B cell (primary cell): Measurements from ENCODE around the gene TBC1D22A. TPM values are rescaled to one million over a fixed set of nuclear protein-coding genes. Genes with fewer than 3 reads are reported as not detected.

ENCODE experiments used
- ATAC-seq: fragments of 200-7000 bp; cut with Tn5 transposase; one replicate; pipeline ENCODE4 v1.10.0; 2021; ENCODE audit warnings: low read depth, mild to moderate bottlenecking, moderate number of reproducible peaks, moderate library complexity
- CTCF ChIA-PET: fragments of 350-600 bp; sonication (Branson Sonifier 250); formaldehyde crosslinking; loops from one replicate; lab custom pipeline; 2021; ENCODE audit warnings: antibody characterized with exemption, inconsistent platforms; lab: Charles Lee
- POLR2A ChIA-PET: fragments of 350-600 bp; sonication (Branson Sonifier 250); formaldehyde crosslinking; loops from one replicate; lab custom pipeline; 2021; ENCODE audit warnings: antibody characterized with exemption; lab: Charles Lee
- DNase-seq: peaks from one replicate; pipeline ENCODE4 v3.0.0; 2013
- H2AFZ ChIP-seq: 2 replicates; pipeline ENCODE4 v1.6.1; 2012; ENCODE audit warnings: mild to moderate bottlenecking, low read depth, low read length; ENCODE audit not compliant: insufficient read depth, poor library complexity, severe bottlenecking
- H3K27ac ChIP-seq, 2 donors: 1 replicate in 1 of 2; 2 replicates in 1 of 2; pipeline ENCODE4 v1.5.1; 2012 to 2013; ENCODE audit warnings: low read length in 2 of 2, mild to moderate bottlenecking in 2 of 2, moderate library complexity in 1 of 2
- H3K27me3 ChIP-seq, 4 experiments: fragments of 200-600 bp in 1 of 4; sonication (generic) in 1 of 4; replicated peaks in 1 of 4; 1 replicate in 2 of 4; 2 replicates in 2 of 4; pipeline versions ENCODE4 v1.6.1 to v1.7.0; 2013 to 2016; ENCODE audit warnings: low read length in 3 of 4, mild to moderate bottlenecking in 2 of 4, mixed read lengths in 1 of 4, moderate library complexity in 1 of 4; ENCODE audit not compliant: insufficient read depth in 4 of 4, control insufficient read depth in 3 of 4; ENCODE audit errors: control extremely low read depth in 1 of 4
- H3K36me3 ChIP-seq, 2 experiments: replicated peaks in 1 of 2; 1 replicate in 1 of 2; 2 replicates in 1 of 2; pipeline versions ENCODE4 v1.6.1 to v1.7.1; 2013; ENCODE audit warnings: low read length in 1 of 2; ENCODE audit not compliant: insufficient read depth in 2 of 2, control insufficient read depth in 1 of 2; ENCODE audit errors: control extremely low read depth in 1 of 2, extremely low read depth in 1 of 2
- H3K4me1 ChIP-seq, 2 donors: fragments of 200-600 bp in 1 of 2; sonication (generic) in 1 of 2; 1 replicate in 1 of 2; 2 replicates in 1 of 2; pipeline versions ENCODE4 v1.5.1 to v1.6.1; 2013 to 2017; ENCODE audit warnings: low read length in 2 of 2; ENCODE audit not compliant: control insufficient read depth in 2 of 2, insufficient read depth in 2 of 2
- H3K4me2 ChIP-seq: replicated peaks from 2 replicates; pipeline ENCODE3; 2012; ENCODE audit warnings: mild to moderate bottlenecking, low read depth, low read length; ENCODE audit not compliant: poor library complexity, severe bottlenecking
- H3K4me3 ChIP-seq, 5 experiments: fragments of 200-600 bp in 1 of 5; sonication (generic) in 1 of 5; 1 replicate in 3 of 5; 2 replicates in 2 of 5; pipeline versions ENCODE4 v1.5.1 to v1.7.0; 2011 to 2016; ENCODE audit warnings: low read length in 4 of 5, mild to moderate bottlenecking in 4 of 5, low read depth in 2 of 5, control low read depth in 1 of 5, moderate library complexity in 1 of 5; ENCODE audit not compliant: insufficient read depth in 1 of 5; ENCODE audit errors: control extremely low read depth in 1 of 5, extremely low read depth in 1 of 5
- H3K79me2 ChIP-seq: fragments of 200-600 bp; sonication (generic); one replicate; pipeline ENCODE4 v1.6.0; 2016; ENCODE audit warnings: low read length; ENCODE audit not compliant: control insufficient read depth, insufficient read depth
- H3K9ac ChIP-seq: fragments of 200-600 bp; sonication (generic); 2 replicates; pipeline ENCODE4 v1.6.1; 2017; ENCODE audit warnings: mild to moderate bottlenecking, low read length, moderate library complexity
- H3K9me3 ChIP-seq, 3 donors: one replicate each; pipeline versions ENCODE4 v1.6.1 to v1.7.1; 2013; ENCODE audit warnings: low read length in 2 of 3; ENCODE audit not compliant: control insufficient read depth in 2 of 3, insufficient read depth in 1 of 3; ENCODE audit errors: control extremely low read depth in 1 of 3
- H4K20me1 ChIP-seq: 2 replicates; pipeline ENCODE4 v1.6.0; 2012; ENCODE audit warnings: mild to moderate bottlenecking, low read length; ENCODE audit not compliant: insufficient read depth, control insufficient read depth, poor library complexity, severe bottlenecking
- H3K27ac Mint-ChIP-seq: one replicate; pipeline ENCODE4 v1.8.0; 2021; ENCODE audit warnings: mixed read lengths
- H3K27me3 Mint-ChIP-seq: one replicate; pipeline ENCODE4 v1.8.0; 2021; ENCODE audit warnings: mixed read lengths
- H3K4me1 Mint-ChIP-seq: one replicate; pipeline ENCODE4 v1.8.0; 2021; ENCODE audit warnings: mixed read lengths
- H3K4me3 Mint-ChIP-seq: one replicate; pipeline ENCODE4 v1.8.0; 2021; ENCODE audit warnings: mixed read lengths
- H3K9me3 Mint-ChIP-seq: one replicate; pipeline ENCODE4 v1.8.0; 2022; ENCODE audit warnings: mixed read lengths; ENCODE audit not compliant: insufficient read depth
- CTCF ChIP-seq: fragments of 200-600 bp; IDR thresholded peaks from one replicate; pipeline ENCODE4 v1.8.0; 2022; ENCODE audit warnings: antibody characterized with exemption, mild to moderate bottlenecking
- EZH2 ChIP-seq: IDR thresholded peaks from 2 replicates; pipeline ENCODE4 v1.6.1; 2012; ENCODE audit warnings: borderline replicate concordance, low read depth, mild to moderate bottlenecking, moderate library complexity, low read length; ENCODE audit not compliant: insufficient read depth, poor library complexity, severe bottlenecking
- WGBS: methylation state at CpG from one replicate; pipeline ENCODE4 v1.1.5; 2013; ENCODE audit warnings: missing lambda C conversion rate; ENCODE audit not compliant: insufficient coverage; 5-methylcytosine and 5-hydroxymethylcytosine counted together
- intact Hi-C: fragments of 100-400 bp; cut with micrococcal nuclease; formaldehyde crosslinking; loops from one replicate; pipeline ENCODE4 v1.10.0; 2022
- polyA plus RNA-seq: library from polyadenylated mRNA; depleted of rRNA; stranded (reverse); fragments of >200 nt; gene quantifications from 2 replicates; pipeline ENCODE4 v1.2.3, GENCODE V29; 2012
- total RNA-seq, 2 donors: library from RNA; stranded (reverse); fragments of 120-200 nt in 1 of 2; gene quantifications; 1 replicate in 1 of 2; 2 replicates in 1 of 2; pipeline versions ENCODE4 v1.2.3 to v1.2.4, GENCODE V29; 2013 to 2022

The TBC1D22A gene
- total and polyA plus RNA-seq, 2 donors (not counting 1 experiment from before 2014, with no cell fraction given): 73.8 to 128 TPM

GRCh38 chr22:46894081-46894671, 131.7 kb downstream of the TBC1D22A start:
- Histone ChIP-seq H3K27ac (no peak overlapping the region), H3K36me3 (peaks cover 15 to 81% of the 10 kb centered on the region in 2 experiments), H3K9me3 (no peaks in the 10 kb centered on the region), H3K79me2 (peaks cover 49% of the 10 kb centered on the region), H3K4me2 (no peak overlapping the region), H3K9ac (no peak overlapping the region), H3K4me1 (peaks cover 16 to 21% of the 10 kb centered on the region in 2 donors), H3K4me3 (no peak overlapping the region), H4K20me1 (peaks cover 96% of the 10 kb centered on the region), H3K27me3 (no peaks in the 10 kb centered on the region), H2AFZ (no peak overlapping the region)
- DNase-seq: no peak
- ATAC-seq: no peak
- Mint-ChIP-seq H3K4me1 (peaks cover 40% of the 10 kb centered on the region), H3K27me3 (no peaks in the 10 kb centered on the region), H3K9me3 (no peaks in the 10 kb centered on the region), H3K27ac (no peak overlapping the region), H3K4me3 (no peak overlapping the region)
- TF ChIP-seq EZH2 (no peak), CTCF (no peak)
- POLR2A ChIA-PET: no interaction called here
- WGBS: 93% methylated on average over 12 of the region's 12 CpGs
- CTCF ChIA-PET: no interaction called here
- intact Hi-C loops: no loop called here

- H3K9me3 ChIP-seq: no peaks in the 10 kb centered on the region
- no peak for DNase-seq
- no peaks in the 10 kb centered on the region for H3K27me3 ChIP-seq
- Mint-ChIP-seq H3K27ac (no peak overlapping the region), H3K4me1 (peaks cover 40% of the 10 kb centered on the region), H3K9me3 (no peaks in the 10 kb centered on the region), H3K4me3 (no peak overlapping the region), H3K27me3 (no peaks in the 10 kb centered on the region)
- no peak overlapping the region for H3K4me2 ChIP-seq
- H3K4me1 ChIP-seq: peaks cover 16 to 21% of the 10 kb centered on the region in 2 donors
- peaks cover 49% of the 10 kb centered on the region for H3K79me2 ChIP-seq
- CTCF ChIA-PET: interaction anchor here (1.2 kb wide), 1 partner anchor 62 kb away, joined by 4 read pairs; no protein-coding TSS in a partner anchor
- no peak for ATAC-seq
- TF ChIP-seq CTCF: no peak
- TF ChIP-seq EZH2: no peak
- H2AFZ ChIP-seq: no peak overlapping the region
- POLR2A ChIA-PET: no interaction called here
- no peak overlapping the region for H3K9ac ChIP-seq
- no peak overlapping the region for H3K27ac ChIP-seq
- H3K4me3 ChIP-seq: no peak overlapping the region
- WGBS: 98% methylated on average over 8 of the region's 15 CpGs
- H4K20me1 ChIP-seq: peaks cover 96% of the 10 kb centered on the region
- H3K36me3 ChIP-seq: peaks cover 15 to 80% of the 10 kb centered on the region in 2 experiments
- intact Hi-C loops: no loop called here
Observed at GRCh38 chr22:46894851-46895640, 132.6 kb downstream of the TBC1D22A start.
